ENCODE results near the gene REV3L.

REV3L gene

DNA sequence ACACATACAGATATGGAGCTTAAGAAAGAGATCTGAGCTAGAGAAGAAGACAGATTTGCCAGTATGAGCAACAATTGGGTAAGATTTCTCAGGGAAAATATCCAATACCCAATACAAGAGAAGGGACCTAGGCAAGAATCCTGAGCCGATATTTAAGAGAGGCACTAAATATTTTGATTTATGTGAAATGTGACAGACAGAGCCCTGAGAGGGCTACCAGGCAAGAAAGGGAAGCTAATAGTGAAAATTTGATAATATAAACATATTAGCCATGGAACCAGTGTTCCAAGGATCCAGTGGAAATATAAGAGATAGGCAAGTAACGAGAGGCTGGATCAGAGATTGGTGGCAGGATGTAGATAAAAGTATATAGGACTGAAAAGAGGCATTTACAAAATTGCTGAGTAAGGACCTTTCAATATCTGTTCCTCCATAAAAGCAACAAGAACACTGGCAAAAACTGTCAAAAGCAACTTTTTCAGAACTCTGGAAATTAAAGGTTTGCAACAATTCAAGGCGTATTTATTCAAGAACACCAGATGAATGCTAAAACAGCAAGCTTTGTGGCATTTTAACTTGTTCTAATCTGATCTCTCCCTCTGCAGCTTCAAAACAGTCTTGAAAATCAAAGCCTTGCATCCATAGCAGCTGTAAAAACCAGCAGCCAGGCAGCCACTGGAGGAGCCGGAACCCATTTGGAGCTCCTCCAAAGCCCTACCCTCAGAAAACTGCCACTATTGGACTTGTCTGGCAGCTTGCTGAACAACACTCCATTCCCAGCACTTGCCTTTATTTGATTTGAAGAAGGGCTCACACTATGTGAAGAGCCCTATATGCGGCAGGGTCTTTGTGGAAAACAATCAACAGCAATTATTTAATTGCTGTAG, 58.8 kb downstream of the REV3L start:
- Mint-ChIP-seq H3K27ac (ENCODE audit: low read depth) (no peak overlapping the region), H3K4me1 (peaks cover 33% of the 10 kb centered on the region), H3K4me3 (no peak overlapping the region)

GRCh38 chr6:111423055-111423633, 59.9 kb downstream of the REV3L start:
- ATAC-seq (replicated peaks; ENCODE audit: extremely low read depth, poor library complexity, severe bottlenecking), result no peak
- Mint-ChIP-seq H3K27ac (ENCODE audit: low read depth) (no peak overlapping the region), H3K9me3 (peaks cover 2% of the 10 kb centered on the region)

More for the DNA sequence above, 58.8 kb downstream of the REV3L start:
- no peak for DNase-seq (ENCODE audit: low spot score in 2 of 2)
- peaks cover 12% of the 10 kb centered on the region for H3K9me3 Mint-ChIP-seq
- ATAC-seq (replicated peaks; ENCODE audit: extremely low read depth, poor library complexity, severe bottlenecking), result no peak
- no peaks in the 10 kb centered on the region for H3K27me3 Mint-ChIP-seq
- H3K36me3 Mint-ChIP-seq (ENCODE audit: insufficient read depth), result peaks cover 2% of the 10 kb centered on the region

GRCh38 chr6:111418971-111419693, 63.9 kb downstream of the REV3L start:
- Mint-ChIP-seq H3K9me3 (no peaks in the 10 kb centered on the region), H3K27me3 (no peaks in the 10 kb centered on the region), H3K36me3 (ENCODE audit: insufficient read depth) (peaks cover 4% of the 10 kb centered on the region), H3K4me1 (peaks cover 12% of the 10 kb centered on the region), H3K27ac (ENCODE audit: low read depth) (no peak overlapping the region), H3K4me3 (no peak overlapping the region)
- DNase-seq (ENCODE audit: low spot score in 2 of 2) (no peak), ATAC-seq (replicated peaks; ENCODE audit: extremely low read depth, poor library complexity, severe bottlenecking) (no peak)

More at GRCh38 chr6:111423055-111423633, 59.9 kb downstream of the REV3L start:
- Mint-ChIP-seq H3K4me3 (no peak overlapping the region), H3K27me3 (no peaks in the 10 kb centered on the region), H3K36me3 (ENCODE audit: insufficient read depth) (peaks cover 2% of the 10 kb centered on the region), H3K4me1 (peaks cover 33% of the 10 kb centered on the region)
- DNase-seq (ENCODE audit: low spot score in 2 of 2), result no peak

DNA sequence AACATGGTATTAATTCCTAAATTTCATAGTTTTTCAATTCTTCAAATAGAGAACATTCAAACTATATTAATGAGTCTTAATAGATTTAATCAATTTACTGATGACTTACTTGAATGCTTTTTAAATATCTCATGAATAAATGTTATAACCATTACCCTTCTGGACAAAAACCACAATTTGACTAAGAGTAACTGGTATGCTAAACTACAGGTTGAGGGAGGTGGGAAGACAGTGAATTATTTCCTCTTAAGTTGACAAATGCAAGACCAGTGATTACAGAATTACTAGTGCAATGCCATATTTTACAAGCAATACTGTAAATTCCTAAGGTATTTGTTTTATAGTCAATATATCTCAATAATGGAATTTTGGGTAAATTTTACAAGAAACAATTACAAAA, 65.1 kb downstream of the REV3L start:
- Mint-ChIP-seq H3K27me3 (no peaks in the 10 kb centered on the region), H3K4me3 (no peak overlapping the region), H3K36me3 (ENCODE audit: insufficient read depth) (peaks cover 4% of the 10 kb centered on the region), H3K9me3 (no peaks in the 10 kb centered on the region), H3K27ac (ENCODE audit: low read depth) (no peak overlapping the region), H3K4me1 (peaks cover under 1% of the 10 kb centered on the region)
- DNase-seq (ENCODE audit: low spot score in 2 of 2) (no peak), ATAC-seq (replicated peaks; ENCODE audit: extremely low read depth, poor library complexity, severe bottlenecking) (no peak)

DNA sequence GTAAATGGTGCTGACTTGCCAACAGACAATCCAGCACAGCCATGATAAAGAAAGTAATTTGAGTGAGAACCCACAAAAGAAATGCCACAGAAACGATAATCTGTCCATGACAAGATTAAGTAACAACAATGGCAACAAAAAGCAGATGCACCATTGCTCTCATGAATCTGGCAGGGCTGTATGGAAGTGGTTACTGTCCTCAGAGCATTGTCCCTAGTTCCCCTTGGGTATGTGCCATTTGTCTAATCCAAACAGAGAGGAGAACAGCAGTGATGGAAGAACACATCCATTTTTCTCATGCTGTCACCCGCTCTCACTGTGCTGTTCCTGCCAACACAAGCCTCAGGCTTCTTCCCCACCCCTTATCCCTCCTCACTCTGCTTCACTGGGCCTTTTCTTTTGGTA, 65.8 kb downstream of the REV3L start:
- ATAC-seq (replicated peaks; ENCODE audit: extremely low read depth, poor library complexity, severe bottlenecking), result no peak
- Mint-ChIP-seq H3K27me3 (no peaks in the 10 kb centered on the region), H3K36me3 (ENCODE audit: insufficient read depth) (peaks cover 4% of the 10 kb centered on the region), H3K9me3 (no peaks in the 10 kb centered on the region), H3K4me1 (no peaks in the 10 kb centered on the region), H3K27ac (ENCODE audit: low read depth) (no peak overlapping the region), H3K4me3 (no peak overlapping the region)
- DNase-seq (ENCODE audit: low spot score in 2 of 2), result no peak

DNA sequence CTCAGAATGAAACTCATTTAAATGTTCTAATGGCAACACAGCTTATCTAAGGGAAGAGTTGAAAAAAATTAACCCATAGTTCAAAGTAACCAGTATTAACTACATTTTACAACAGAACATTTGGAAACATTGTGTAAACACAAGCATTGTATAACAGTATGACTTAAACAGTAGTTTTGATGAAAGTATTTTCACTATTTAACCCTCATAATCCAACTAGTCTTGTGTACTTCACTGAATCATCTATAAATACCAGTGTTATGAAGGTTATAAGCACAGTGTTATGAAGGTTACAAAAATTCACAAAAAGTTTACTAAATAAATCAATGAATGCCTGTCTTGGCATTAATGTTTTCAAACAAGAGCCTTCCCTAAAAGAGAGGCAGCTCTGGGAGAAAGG, 66.5 kb downstream of the REV3L start:
- H3K4me3 Mint-ChIP-seq, result no peak overlapping the region
- no peaks in the 10 kb centered on the region for H3K4me1 Mint-ChIP-seq
- peaks cover 4% of the 10 kb centered on the region for H3K36me3 Mint-ChIP-seq (ENCODE audit: insufficient read depth)
- H3K27ac Mint-ChIP-seq (ENCODE audit: low read depth), result no peak overlapping the region
- ATAC-seq (replicated peaks; ENCODE audit: extremely low read depth, poor library complexity, severe bottlenecking) (no peak), DNase-seq (ENCODE audit: low spot score in 2 of 2) (no peak)
- H3K27me3 Mint-ChIP-seq, result no peaks in the 10 kb centered on the region
- no peaks in the 10 kb centered on the region for H3K9me3 Mint-ChIP-seq

DNA sequence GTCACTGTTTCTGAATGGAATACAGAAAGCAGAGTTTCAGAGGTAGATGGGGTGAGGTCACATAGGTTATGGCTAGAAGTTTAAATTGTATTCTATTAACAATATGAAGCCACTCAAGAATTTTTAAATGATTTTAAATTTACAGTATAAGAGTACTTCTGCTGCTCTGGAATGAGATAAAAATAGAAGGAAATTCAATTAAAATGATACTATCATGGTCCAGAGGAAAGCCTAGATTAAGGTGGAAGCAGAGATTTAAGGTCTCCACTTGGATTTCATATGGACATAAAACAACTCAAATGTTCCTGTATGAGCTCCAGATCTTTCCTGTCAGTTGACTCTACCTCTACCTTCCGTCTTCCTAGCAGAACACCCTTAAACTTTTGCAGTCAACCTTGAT, 68.6 kb downstream of the REV3L start:
- Mint-ChIP-seq H3K4me1 (no peaks in the 10 kb centered on the region), H3K27me3 (no peaks in the 10 kb centered on the region), H3K27ac (ENCODE audit: low read depth) (no peak overlapping the region), H3K4me3 (no peak overlapping the region), H3K9me3 (no peaks in the 10 kb centered on the region), H3K36me3 (ENCODE audit: insufficient read depth) (peaks cover 4% of the 10 kb centered on the region)
- DNase-seq (ENCODE audit: low spot score in 2 of 2), result no peak
- no peak for ATAC-seq (replicated peaks; ENCODE audit: extremely low read depth, poor library complexity, severe bottlenecking)

DNA sequence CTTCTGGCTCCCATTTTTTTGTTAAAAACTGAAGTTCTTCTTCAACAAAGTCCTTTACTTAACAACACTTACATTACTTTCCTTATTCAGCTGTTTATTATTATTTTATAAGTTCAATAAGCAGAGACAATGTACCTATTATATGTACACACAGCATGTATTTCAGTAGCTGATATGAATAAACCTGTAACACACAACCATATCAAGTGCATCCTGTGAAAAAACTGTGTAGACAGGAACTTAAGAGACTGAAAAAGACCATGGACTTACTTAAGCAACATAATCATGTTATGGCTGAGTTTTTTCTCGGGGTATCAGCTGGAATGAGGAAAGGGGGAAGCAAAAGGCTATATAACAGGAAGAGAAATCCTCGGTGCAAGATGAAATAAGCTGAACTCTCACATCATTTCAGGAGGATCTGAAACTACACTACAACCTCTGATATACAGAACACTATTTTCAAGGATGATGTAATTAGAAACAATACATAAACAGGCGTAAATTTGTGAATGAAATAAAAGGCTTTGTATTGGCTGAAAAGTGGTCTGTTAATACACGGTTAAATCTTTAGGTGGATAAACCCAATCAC, 70.9 kb downstream of the REV3L start:
- ATAC-seq (replicated peaks; ENCODE audit: extremely low read depth, poor library complexity, severe bottlenecking), result no peak
- Mint-ChIP-seq H3K9me3 (no peaks in the 10 kb centered on the region), H3K4me3 (no peak overlapping the region), H3K27ac (ENCODE audit: low read depth) (no peak overlapping the region), H3K36me3 (ENCODE audit: insufficient read depth) (peaks cover 7% of the 10 kb centered on the region), H3K4me1 (no peaks in the 10 kb centered on the region), H3K27me3 (no peaks in the 10 kb centered on the region)
- no peak for DNase-seq (ENCODE audit: low spot score in 2 of 2)

- ATAC-seq (replicated peaks; ENCODE audit: extremely low read depth, poor library complexity, severe bottlenecking), result no peak
- Mint-ChIP-seq H3K27ac (ENCODE audit: low read depth) (no peak overlapping the region), H3K4me1 (peaks cover 6% of the 10 kb centered on the region)
Measured at GRCh38 chr6:111411046-111411445, 72.0 kb downstream of the REV3L start.

DNA sequence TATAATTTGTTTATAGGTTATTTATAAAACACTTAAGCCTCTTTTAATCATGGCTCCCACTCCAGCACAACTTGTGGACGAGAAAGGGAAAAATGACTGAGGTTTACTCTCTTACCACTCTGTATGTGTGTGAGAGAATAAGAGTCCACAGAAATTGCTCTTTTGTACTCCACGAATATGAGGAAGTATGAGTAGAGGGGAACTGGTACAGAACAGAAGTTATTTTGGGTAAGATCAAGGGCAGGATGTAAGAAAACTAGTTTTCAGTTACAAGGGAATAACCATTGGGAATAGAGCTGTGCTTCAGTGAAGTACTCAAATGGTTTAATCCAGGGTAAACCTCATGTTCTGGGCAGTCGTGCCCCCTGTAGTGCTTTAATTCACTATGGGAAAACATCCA, 72.6 kb downstream of the REV3L start:
- DNase-seq (ENCODE audit: low spot score in 2 of 2), result no peak
- ATAC-seq (replicated peaks; ENCODE audit: extremely low read depth, poor library complexity, severe bottlenecking), result no peak
- H3K4me3 Mint-ChIP-seq, result no peak overlapping the region
- H3K27me3 Mint-ChIP-seq, result no peaks in the 10 kb centered on the region
- H3K27ac Mint-ChIP-seq (ENCODE audit: low read depth), result no peak overlapping the region
- H3K4me1 Mint-ChIP-seq, result peaks cover 8% of the 10 kb centered on the region
- no peaks in the 10 kb centered on the region for H3K9me3 Mint-ChIP-seq
- H3K36me3 Mint-ChIP-seq (ENCODE audit: insufficient read depth), result peaks cover 5% of the 10 kb centered on the region

More at GRCh38 chr6:111411046-111411445, 72.0 kb downstream of the REV3L start:
- DNase-seq (ENCODE audit: low spot score in 2 of 2), result no peak
- Mint-ChIP-seq H3K9me3 (no peaks in the 10 kb centered on the region), H3K4me3 (no peak overlapping the region), H3K27me3 (no peaks in the 10 kb centered on the region), H3K36me3 (ENCODE audit: insufficient read depth) (peaks cover 5% of the 10 kb centered on the region)

DNA sequence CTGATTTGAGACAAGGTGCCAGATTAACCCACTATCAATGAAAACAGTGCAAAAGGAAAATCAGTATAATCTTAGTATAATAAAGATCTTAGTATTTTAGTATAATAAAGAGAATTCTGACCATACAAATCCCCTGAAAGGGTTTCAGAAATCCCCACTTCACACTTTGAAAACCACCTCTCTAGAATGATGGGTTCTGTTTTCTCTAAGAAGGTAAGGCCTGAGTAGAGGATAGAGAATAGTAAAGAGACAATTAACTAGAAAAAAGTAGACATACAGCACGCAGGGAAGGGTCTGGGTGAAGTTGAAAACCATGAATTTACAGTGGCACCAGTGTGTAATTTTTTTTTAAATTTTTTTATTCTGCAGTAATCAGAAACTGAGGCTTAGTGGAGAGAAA, 73.6 kb downstream of the REV3L start:
- no peak for ATAC-seq (replicated peaks; ENCODE audit: extremely low read depth, poor library complexity, severe bottlenecking)
- H3K9me3 Mint-ChIP-seq, result no peaks in the 10 kb centered on the region
- no peak overlapping the region for H3K27ac Mint-ChIP-seq (ENCODE audit: low read depth)
- H3K4me3 Mint-ChIP-seq, result no peak overlapping the region
- H3K27me3 Mint-ChIP-seq, result no peaks in the 10 kb centered on the region
- peaks cover 9% of the 10 kb centered on the region for H3K36me3 Mint-ChIP-seq (ENCODE audit: insufficient read depth)
- peaks cover 8% of the 10 kb centered on the region for H3K4me1 Mint-ChIP-seq
- DNase-seq (ENCODE audit: low spot score in 2 of 2), result no peak

DNA sequence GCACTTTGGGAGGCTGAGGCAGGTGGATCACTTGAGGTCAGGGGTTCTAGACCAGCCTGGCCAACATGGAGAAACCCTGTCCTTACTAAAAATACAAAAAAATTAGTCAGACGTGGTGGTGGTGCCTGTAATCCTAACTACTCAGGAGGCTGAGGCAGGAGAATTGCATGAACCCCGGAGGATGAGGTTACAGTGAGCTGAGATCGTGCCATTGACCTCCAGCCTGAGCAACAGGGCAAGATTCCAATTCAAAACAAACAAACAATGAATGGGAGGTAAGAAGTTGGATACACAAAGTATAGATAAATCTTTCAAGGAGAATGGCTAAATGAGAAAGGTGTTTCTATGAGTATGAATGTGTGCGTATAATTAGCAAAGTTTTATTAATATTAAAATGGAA, 75.3 kb downstream of the REV3L start:
- Mint-ChIP-seq H3K4me3 (no peak overlapping the region), H3K9me3 (no peaks in the 10 kb centered on the region)

More for the DNA sequence above, 75.3 kb downstream of the REV3L start:
- DNase-seq (ENCODE audit: low spot score in 2 of 2) (no peak), ATAC-seq (replicated peaks; ENCODE audit: extremely low read depth, poor library complexity, severe bottlenecking) (no peak)
- H3K36me3 Mint-ChIP-seq (ENCODE audit: insufficient read depth), result peaks cover 20% of the 10 kb centered on the region
- H3K27me3 Mint-ChIP-seq, result no peaks in the 10 kb centered on the region
- H3K4me1 Mint-ChIP-seq, result peaks cover 8% of the 10 kb centered on the region
- H3K27ac Mint-ChIP-seq (ENCODE audit: low read depth), result peak overlapping the region; percentile 56
